Stimulated activated CD8-positive, alpha-beta memory T cell treated with anti-CD3 and anti-CD28 coated beads, Interleukin-7, amount 100 ng/mL, for 1 hour (primary cell): Measurements from ENCODE around the gene PLSCR3.

ENCODE experiments used
- DNase-seq, 2 donors: peaks; one replicate each; pipeline ENCODE4 v3.0.0-alpha.2; 2020; ENCODE audit warnings: low read depth in 2 of 2

Gene PLSCR3

GRCh38 chr17:7394452-7395191, at the start of gene PLSCR3:
Gene PLSCR3, minus strand, starts transcription at chr17:7394525. Its CDS starts 415 bp downstream, at chr17:7394110.
- peak; percentile 66 to 68 for DNase-seq

GRCh38 chr17:7443499-7444485, 49.5 kb upstream of the PLSCR3 start:
- DNase-seq = no peak

DNA sequence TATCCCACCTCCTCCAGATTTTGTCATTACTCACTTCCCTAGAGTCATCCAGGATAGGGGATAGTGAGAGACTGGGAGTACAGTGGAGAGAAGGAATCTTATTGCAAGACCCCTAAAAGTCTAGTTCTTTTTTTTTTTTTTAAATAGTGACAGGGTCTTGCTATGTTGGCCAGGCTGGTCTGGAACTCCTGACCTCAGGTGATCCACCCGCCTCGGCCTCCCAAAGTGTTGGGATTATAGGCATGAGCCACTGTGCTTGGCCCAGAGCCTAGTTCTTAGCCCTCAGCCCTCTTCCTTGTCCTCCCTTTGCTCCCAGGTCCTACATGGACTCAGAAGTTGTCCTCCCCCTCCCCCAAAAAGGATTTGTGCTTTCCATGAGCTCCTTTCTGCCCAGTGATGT, 47.8 kb upstream of the PLSCR3 start:
- no peak for DNase-seq

DNA sequence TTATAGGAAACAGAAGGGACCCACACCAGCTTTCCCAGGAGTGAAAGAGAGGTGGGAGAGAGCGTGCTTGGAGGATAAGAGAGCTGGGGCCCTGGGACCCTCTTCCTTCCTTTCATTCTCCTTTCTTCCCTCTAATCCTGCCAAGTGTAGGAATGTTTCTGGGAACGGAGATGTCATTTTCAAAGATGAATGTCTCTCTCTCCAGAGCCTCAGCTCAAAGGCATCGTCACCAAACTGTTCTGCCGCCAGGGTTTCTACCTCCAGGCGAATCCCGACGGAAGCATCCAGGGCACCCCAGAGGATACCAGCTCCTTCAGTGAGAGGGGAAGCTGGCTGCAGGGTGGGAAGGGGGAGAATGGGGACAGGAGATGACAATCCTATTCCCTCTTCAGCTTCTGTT, 46.9 kb upstream of the PLSCR3 start:
- no peak for DNase-seq

- DNase-seq = no peak
Observed at GRCh38 chr17:7440834-7441195, 46.5 kb upstream of the PLSCR3 start.

- DNase-seq = no peak
Observed at GRCh38 chr17:7440113-7440833, 45.9 kb upstream of the PLSCR3 start.

DNA sequence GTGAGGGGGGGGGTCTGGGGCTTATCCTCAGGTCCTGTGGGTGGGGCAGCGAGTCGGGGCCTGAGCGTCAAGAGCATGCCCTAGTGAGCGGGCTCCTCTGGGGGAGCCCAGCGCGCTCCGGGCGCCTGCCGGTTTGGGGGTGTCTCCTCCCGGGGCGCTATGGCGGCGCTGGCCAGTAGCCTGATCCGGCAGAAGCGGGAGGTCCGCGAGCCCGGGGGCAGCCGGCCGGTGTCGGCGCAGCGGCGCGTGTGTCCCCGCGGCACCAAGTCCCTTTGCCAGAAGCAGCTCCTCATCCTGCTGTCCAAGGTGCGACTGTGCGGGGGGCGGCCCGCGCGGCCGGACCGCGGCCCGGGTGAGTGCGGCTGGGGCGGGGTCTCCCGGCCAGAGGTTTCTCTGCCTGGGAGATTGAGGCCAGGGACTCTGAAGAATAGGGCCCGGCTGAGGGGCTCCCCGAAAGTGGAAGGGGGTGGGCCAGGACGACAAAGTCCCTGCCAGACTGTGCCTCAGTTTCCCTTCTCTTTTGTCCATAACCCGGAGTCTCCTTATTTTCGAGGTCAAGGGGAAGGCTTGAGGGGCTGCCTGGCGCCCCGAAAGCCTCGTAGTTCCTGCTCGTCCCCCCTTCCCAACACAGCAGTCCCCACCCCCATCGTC, 45.3 kb upstream of the PLSCR3 start, which contains the start of gene FGF11:
TSS of gene FGF11 (plus strand) at position 51 of the 651 bp plus-strand sequence. CDS start at position 160, 109 bp downstream.
- no peak for DNase-seq

GRCh38 chr17:7438656-7439460, 44.5 kb upstream of the PLSCR3 start:
- DNase-seq = no peak

- DNase-seq = peak in 1 of 2 donors; percentile 23
Observed at GRCh38 chr17:7437950-7438614, 43.8 kb upstream of the PLSCR3 start.

GRCh38 chr17:7437369-7437863, 43.1 kb upstream of the PLSCR3 start:
- no peak for DNase-seq

- peak; percentile 57 to 59 for DNase-seq
Observed at GRCh38 chr17:7436556-7437368, 42.4 kb upstream of the PLSCR3 start.

- peak in 1 of 2 donors; percentile 20 for DNase-seq
Observed at GRCh38 chr17:7435676-7436555, 41.6 kb upstream of the PLSCR3 start.

DNA sequence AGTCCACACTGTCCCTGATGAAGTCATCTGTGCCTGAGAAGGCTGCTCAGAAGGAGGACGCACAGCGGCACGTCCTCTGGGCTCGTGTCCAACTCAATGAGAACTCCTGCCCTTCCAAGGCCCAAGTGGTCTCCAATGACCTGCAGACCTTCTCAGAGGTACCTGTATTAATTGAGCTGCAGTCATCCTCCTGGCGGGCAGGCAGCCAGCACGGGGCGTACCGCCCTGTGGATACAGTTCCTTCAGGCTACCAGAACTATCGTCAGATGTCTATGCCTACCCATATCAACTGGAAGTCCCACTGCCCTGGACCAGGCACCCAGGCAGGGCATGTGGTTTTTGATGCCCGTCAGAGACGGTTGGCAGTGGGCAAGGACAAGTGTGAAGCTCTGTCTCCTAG, 38.0 kb upstream of the PLSCR3 start:
- no peak for DNase-seq

- DNase-seq = no peak
Observed at GRCh38 chr17:7431231-7431630, 36.9 kb upstream of the PLSCR3 start.

DNA sequence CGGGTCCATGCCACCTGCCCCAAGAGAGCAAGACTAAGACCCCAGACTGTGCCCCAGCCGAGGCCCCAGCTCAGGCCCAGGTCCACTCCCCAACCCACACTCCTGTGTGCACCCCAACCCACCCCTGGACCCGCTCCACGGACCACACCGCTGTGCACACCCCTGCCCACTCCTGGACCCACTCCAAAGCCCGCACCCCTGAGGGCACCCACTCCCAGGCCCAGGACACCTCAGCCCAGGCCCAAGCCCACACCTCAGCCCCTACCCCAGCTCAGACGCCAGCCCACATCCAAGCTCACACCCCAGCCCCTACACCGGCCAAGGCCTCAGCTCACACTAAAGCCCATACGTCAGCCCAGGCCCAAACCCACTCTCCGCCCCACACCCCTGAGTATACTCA, 35.4 kb upstream of the PLSCR3 start:
- DNase-seq = no peak

GRCh38 chr17:7428557-7428956, 34.2 kb upstream of the PLSCR3 start, which contains the start of gene SPEM3:
Gene SPEM3, plus strand, starts transcription at chr17:7428857. Its CDS starts 46 bp downstream, at chr17:7428903.
- DNase-seq = no peak

- no peak for DNase-seq
Observed at GRCh38 chr17:7427549-7427948, 33.2 kb upstream of the PLSCR3 start.
